Measurements from ENCODE around the gene CDC14A.
"Not testable (repeated sequence)": the region's sequence is repeated elsewhere in the genome, so short reads cannot be mapped to it uniquely, and the experiment has no call there.

The CDC14A gene

GRCh38 chr1:100362821-100363466, 10.6 kb downstream of the CDC14A start:
- in situ Hi-C loops (cut with MboI; ENCODE audit: low sequenced_read_pairs): no loop called here

DNA sequence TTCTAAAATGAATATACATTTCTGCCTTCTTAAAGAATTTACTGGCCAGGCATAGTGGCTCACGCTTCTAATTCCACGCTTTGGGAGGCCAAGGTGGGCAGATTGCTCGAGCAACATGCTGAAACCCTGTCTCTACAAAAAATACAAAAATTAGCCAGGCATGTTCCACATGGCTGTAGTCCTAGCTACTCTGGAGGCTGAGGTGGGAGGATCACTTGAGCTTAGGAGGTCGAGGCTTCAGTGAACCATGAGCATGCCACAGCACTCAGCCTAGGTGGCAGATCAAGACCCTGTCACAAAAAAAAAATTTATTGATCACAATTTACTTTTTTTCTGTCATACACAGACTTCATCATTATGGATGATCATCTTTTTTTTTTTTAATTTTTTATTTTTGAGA, 11.5 kb downstream of the CDC14A start:
- in situ Hi-C loops (cut with MboI; ENCODE audit: low sequenced_read_pairs): no loop called here

DNA sequence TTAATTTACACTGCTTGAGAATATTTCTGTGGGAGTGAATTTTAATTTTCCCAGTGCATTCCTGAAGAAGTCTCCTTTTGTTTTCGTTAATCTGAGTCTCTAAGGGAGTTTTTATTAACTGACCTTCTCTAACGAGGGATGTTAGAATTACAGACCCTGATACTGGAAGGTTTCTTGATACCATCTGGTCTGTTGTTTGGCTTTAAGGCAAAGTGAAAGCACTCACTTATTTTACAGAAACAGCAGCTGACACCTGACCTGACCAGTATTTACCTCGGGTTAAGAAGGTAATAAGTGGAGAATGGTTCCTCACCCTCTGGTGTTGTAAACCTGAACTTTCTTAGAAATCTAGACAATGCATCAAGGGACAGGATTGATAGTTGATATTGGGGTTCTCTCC, 12.4 kb downstream of the CDC14A start:
- in situ Hi-C loops (cut with MboI; ENCODE audit: low sequenced_read_pairs): no loop called here

GRCh38 chr1:100366209-100366525, 13.9 kb downstream of the CDC14A start:
- in situ Hi-C loops (cut with MboI; ENCODE audit: low sequenced_read_pairs): no loop called here

- in situ Hi-C loops (cut with MboI; ENCODE audit: low sequenced_read_pairs): not testable (repeated sequence)
These were observed 17.0 kb downstream of the CDC14A start for GRCh38 chr1:100369339-100369738.

- in situ Hi-C loops (cut with MboI; ENCODE audit: low sequenced_read_pairs): not testable (repeated sequence)
These were observed 21.6 kb downstream of the CDC14A start for GRCh38 chr1:100373953-100374352.

DNA sequence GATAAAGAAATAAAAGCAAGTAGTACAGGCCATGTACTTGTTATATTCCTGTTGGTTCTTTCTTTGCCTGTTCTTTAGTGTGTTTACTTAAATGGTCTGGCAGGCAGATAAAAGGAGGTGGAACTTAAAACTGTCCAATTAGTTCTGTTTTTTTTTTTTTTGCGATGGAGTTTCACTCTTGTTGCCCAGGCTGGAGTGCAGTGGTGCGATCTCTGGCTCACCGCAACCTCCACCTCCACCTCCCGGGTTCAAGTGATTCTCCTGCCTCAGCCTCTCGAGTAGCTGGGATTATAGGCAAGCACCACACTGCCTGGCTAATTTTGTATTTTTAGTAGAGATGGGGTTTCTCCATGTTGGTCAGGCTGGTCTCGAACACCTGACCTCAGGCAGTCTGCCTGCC, 24.6 kb downstream of the CDC14A start:
- in situ Hi-C loops (cut with MboI; ENCODE audit: low sequenced_read_pairs): not testable (repeated sequence)

DNA sequence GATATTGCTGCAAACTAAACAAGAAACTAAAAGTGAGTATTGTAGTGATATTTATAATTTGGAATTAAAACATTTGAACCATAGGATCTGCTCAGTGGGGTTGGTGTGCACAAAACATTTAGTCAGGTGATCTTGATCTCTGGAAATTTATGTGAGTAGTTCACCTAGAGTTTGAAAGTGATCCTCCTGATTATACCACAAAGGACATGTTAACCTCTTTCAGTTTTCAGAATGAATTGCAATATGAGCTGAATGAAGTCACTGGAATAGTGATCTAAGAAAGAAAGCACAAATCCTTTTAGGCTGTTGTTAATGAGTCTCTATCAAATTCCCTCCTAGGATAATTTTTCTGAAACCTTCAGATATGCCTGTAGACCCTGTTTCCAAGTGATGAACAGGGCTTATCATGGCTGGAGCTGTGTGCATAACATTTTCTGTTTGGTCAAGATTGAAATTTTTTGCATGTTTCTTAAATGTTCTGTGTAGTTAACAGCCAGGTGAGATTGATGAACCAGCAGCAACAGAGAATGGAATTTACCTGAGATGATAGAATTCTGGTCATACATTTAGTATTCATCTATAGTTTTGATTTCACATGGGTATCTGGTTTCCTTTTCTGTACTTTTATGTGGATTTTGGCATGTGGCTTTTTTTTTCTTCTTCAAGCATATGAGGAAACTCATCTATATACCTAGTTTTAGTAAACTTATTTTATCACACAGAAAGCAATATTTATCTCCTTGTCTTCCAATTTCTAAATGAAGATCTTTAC, 25.5 kb downstream of the CDC14A start:
- in situ Hi-C loops (cut with MboI; ENCODE audit: low sequenced_read_pairs): no loop called here

DNA sequence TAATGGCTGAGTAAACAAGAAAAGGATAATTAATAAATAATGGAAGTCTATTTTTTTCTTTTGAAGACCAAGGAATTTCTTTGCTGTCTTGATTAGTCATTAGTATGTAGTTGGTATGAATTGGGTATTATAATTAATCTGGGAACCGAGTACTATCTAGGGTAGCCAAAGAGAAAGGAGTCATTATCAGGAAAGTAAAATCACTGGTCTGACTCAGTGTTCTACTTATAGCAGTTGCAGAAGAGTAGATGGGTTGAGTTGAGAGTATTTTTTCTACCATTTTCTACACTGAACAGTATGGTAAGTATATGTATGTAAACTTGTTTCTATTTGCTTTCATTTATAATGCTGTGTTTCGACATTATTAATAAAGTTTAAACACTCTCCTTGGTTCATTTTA, 26.6 kb downstream of the CDC14A start:
- in situ Hi-C loops (cut with MboI; ENCODE audit: low sequenced_read_pairs): no loop called here

DNA sequence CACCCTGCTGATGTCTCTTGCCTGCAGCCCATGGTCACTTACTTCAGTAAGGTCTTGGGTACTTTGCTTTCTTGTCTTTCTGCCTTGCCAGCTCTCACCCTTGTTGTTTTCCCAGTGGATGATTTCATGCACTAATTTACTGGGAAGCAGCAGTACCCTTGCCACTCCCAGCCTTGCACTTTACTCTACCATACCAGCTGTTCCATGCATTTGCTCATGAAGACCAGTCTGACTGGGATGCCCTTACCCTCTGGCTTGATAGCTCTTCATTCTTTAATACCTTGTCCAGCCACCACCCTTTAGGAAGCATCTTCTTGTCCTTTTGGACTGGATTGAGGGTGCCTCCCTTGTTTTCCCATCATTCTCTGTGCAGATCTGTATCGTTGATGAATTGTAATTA, 28.3 kb downstream of the CDC14A start:
- in situ Hi-C loops (cut with MboI; ENCODE audit: low sequenced_read_pairs): no loop called here

- in situ Hi-C loops (cut with MboI; ENCODE audit: low sequenced_read_pairs): no loop called here
These were observed 30.4 kb downstream of the CDC14A start for GRCh38 chr1:100382657-100383056.

GRCh38 chr1:100383743-100384405, 31.6 kb downstream of the CDC14A start:
- in situ Hi-C loops (cut with MboI; ENCODE audit: low sequenced_read_pairs): no loop called here

GRCh38 chr1:100387209-100387608, 34.9 kb downstream of the CDC14A start:
- in situ Hi-C loops (cut with MboI; ENCODE audit: low sequenced_read_pairs): no loop called here

DNA sequence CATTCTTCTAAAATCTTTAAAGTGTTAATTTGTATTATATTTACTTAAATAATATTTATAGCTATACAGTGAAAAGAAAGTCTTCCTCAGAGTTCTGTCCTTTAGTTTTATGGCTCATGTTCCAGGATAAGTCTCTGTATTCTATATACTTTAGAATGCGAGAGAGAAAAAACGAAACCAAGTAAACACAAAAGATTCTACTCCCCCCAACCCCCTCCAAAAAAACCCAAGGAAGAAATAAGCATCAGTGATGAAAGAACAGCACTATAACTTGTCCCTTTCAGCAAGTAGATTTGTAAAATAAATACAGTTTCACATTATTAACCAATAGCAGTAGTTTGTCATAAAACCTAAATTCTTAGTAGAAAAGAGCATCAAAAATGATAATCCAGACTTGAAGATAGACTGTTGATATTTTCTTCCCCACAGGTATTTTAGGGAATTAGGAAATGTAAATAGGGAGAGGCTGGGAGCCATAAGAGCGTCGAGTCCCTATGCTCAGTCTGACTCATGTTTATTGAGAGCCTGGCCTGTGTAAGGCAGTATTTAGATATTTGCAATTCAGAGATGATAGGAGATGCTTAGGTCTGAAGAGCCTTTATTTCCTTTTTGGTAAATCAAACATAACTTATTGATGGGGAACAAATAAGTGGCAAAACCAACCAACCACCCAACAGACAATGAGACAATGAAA, 35.5 kb downstream of the CDC14A start:
- in situ Hi-C loops (cut with MboI; ENCODE audit: low sequenced_read_pairs): no loop called here

GRCh38 chr1:100390531-100390930, 38.2 kb downstream of the CDC14A start:
- in situ Hi-C loops (cut with MboI; ENCODE audit: low sequenced_read_pairs): no loop called here

DNA sequence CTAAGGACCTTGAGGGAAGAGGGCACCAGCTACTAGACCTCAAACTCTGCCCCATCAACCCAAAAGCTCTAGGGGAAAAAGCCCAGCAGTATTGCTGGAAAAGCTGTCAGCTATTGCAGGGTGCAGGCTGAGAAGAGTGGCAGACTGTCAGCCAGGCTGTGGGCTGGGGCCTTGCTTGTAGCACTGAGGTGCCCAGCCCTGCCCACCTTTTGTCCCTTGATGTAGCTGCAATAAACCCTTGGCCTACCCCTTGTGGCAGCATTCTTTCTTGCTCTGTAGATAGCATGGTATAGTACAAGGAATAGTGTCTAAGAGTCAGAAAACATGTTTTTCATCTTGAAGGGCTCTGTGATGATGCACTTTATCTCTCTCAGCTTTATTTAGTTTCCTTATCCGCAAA, 39.4 kb downstream of the CDC14A start:
- in situ Hi-C loops (cut with MboI; ENCODE audit: low sequenced_read_pairs): no loop called here

DNA sequence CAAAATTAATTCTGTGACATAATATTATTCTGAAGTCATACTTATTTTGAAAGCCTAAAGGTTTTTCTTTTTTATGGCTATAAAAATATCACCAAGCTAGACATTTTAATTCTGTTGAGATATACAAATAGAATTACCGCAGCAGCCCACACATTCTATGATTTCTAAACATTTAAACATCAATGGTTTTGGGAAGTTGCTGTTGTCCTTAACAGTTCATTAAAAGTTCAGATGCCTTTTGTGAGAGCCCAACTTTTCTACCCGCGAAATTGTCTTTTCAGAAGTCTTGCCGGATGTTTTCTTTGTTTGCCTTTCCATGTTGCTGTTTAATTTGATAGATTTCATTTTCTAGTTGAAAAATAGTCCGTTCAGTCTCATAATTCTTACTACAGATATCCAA, 40.5 kb downstream of the CDC14A start:
- in situ Hi-C loops (cut with MboI; ENCODE audit: low sequenced_read_pairs): no loop called here

DNA sequence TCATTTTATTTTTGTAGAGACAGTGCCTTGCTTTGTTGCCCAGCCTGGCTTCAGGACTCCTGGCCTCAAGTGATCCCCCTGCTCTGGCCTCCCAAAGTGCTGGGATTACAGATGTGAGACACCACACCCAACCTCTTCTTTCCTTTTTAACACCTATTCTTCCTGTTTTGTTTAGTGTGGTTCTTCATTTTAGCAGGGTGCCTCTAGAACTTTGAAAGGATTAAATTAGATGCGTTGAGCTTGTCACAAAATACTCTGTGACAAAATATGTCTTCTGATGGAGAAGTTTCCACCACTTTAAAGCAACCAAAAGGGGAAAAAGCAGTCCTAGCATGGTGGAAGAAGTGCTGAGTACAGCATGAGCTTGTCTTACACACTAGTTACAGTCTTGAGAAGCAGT, 42.0 kb downstream of the CDC14A start:
- in situ Hi-C loops (cut with MboI; ENCODE audit: low sequenced_read_pairs): no loop called here

- in situ Hi-C loops (cut with MboI; ENCODE audit: low sequenced_read_pairs): no loop called here
These were observed 43.6 kb downstream of the CDC14A start for GRCh38 chr1:100395913-100396312.

DNA sequence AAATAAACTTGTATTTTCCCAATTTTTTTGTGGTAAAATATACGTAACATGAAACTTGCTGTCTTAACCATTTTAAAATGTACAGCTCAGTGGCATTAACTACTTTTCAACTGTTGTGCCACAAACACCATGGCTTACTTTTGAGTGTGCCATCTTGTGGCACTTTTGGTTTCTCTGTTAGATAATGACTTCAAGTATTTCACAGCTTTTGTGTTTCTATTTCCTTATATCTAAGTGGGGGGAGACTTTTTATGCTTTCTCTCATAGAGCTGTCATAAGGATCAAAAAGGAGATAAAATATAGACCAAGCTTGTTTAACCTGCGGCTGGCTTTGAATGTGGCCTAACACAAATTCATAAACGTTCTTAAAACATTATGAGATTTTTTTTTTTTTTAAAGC, 44.3 kb downstream of the CDC14A start:
- in situ Hi-C loops (cut with MboI; ENCODE audit: low sequenced_read_pairs): no loop called here

GRCh38 chr1:100397681-100398080, 45.4 kb downstream of the CDC14A start:
- in situ Hi-C loops (cut with MboI; ENCODE audit: low sequenced_read_pairs): no loop called here

DNA sequence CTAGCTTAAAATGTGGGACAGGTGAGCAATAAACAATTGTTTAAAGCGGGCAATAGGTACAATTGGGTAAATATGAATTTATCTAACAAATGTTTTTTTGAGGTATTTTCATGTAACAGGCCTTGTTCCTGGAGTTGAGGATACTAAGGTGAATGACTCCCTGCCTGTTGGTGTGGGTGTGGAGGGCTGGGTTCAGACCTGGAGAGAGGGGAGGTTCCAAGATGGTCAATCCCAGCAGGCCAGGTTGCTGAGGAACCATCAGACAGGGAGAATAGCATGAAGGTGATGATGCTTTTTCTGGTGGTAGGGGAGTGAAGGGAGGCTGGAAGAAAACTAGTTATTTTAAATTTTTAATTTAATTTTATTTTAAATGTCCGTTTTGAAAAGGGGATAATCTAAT, 46.3 kb downstream of the CDC14A start:
- in situ Hi-C loops (cut with MboI; ENCODE audit: low sequenced_read_pairs): no loop called here

Data from HL-60/S4 treated with retinoic acid at 250 ng/mL for 4 days and 3 days (cell line).